BE2C (cell line): ENCODE measurements around the gene PCDHA2. TPM values are rescaled to one million over a fixed set of nuclear protein-coding genes. Genes with fewer than 3 reads are reported as not detected.

Experiments used
- DNase-seq: peaks from one replicate; pipeline ENCODE4 v3.0.0-alpha.2; 2020
- H3K27me3 ChIP-seq: fragments of 250-450 bp; sonication (Bioruptor Pico); 2 replicates; pipeline ENCODE4 v1.5.1; 2020; ENCODE audit warnings: mild to moderate bottlenecking
- H3K36me3 ChIP-seq: fragments of 250-450 bp; sonication (Bioruptor Pico); 2 replicates; pipeline ENCODE4 v1.5.1; 2020; ENCODE audit warnings: mild to moderate bottlenecking
- H3K4me1 ChIP-seq: fragments of 250-450 bp; sonication (Bioruptor Pico); 2 replicates; pipeline ENCODE4 v1.5.1; 2020
- H3K4me3 ChIP-seq: 2 replicates; pipeline ENCODE4 v1.5.1; 2011; ENCODE audit warnings: low read depth, low read length
- H3K9me3 ChIP-seq: fragments of 250-450 bp; sonication (Bioruptor Pico); 2 replicates; pipeline ENCODE4 v1.5.1; 2020
- polyA plus RNA-seq: library from polyadenylated mRNA; unstranded; fragments of >200 nt; gene quantifications from one replicate; pipeline ENCODE4 v1.2.1, GENCODE V29; 2012; ENCODE audit warnings: low read depth, missing spikeins; ENCODE audit not compliant: insufficient read length, insufficient read depth
- TF ChIP-seq, protein P1 (sequence below): IDR thresholded peaks from 2 replicates; pipeline ENCODE4 v1.5.1; 2012; ENCODE audit warnings: mild to moderate bottlenecking, low read depth, low read length

Gene PCDHA2
- polyA plus RNA-seq: 4.1 TPM

DNA sequence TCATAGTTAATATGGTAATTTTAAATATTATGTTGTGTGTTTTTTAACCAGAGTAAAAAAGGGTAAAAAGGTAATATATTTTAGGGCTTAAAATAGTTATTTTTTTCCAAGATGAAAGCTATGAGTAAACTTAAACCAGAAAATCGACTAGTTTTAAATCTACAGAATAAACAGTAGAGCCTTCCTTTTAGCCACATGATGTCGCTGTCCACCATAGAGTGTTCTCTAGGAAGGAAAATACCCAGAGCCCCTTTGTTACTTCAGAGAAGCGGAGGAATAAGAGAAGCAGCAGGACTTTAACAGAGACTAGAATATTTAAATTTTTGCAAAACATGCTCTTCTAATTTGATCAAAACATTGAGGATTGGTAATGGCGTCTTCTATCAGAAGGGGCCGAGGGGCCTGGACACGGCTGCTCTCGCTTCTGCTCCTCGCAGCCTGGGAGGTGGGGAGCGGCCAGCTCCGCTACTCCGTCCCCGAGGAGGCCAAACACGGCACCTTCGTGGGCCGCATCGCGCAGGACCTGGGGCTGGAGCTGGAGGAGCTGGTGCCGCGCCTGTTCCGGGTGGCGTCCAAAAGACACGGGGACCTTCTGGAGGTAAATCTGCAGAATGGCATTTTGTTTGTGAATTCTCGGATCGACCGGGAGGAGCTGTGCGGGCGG, at the start of gene PCDHA2:
Gene PCDHA2, plus strand, starts transcription at position 258 of the 664 bp plus-strand sequence.
- peak; percentile 59 for DNase-seq
- peak within 1 kb of the TSS; percentile 88 for H3K4me3 ChIP-seq
- TF ChIP-seq, protein P1, sequence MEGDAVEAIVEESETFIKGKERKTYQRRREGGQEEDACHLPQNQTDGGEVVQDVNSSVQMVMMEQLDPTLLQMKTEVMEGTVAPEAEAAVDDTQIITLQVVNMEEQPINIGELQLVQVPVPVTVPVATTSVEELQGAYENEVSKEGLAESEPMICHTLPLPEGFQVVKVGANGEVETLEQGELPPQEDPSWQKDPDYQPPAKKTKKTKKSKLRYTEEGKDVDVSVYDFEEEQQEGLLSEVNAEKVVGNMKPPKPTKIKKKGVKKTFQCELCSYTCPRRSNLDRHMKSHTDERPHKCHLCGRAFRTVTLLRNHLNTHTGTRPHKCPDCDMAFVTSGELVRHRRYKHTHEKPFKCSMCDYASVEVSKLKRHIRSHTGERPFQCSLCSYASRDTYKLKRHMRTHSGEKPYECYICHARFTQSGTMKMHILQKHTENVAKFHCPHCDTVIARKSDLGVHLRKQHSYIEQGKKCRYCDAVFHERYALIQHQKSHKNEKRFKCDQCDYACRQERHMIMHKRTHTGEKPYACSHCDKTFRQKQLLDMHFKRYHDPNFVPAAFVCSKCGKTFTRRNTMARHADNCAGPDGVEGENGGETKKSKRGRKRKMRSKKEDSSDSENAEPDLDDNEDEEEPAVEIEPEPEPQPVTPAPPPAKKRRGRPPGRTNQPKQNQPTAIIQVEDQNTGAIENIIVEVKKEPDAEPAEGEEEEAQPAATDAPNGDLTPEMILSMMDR: peak; percentile 87

DNA sequence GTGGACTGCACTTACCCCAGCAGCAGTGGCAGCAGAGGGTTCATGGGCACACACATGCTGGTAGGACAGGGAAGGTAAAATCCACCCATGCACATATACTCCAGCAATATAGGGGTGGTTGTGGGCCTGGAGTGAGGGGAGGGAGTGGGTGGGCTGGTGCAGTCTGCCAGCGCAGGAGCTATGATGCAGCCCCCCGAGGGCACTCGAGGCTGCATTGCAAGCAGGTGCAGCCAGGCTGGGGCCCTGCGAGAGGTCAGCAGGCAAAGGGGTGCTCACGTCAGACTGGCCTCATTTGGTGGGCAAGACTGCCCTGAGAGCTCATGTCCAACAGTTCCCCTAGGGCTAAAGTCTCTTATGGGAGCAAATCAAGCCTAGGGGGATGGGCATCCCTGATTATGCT, 41.1 kb upstream of the PCDHA2 start:
- DNase-seq: no peak
- Histone ChIP-seq H3K9me3 (peaks cover 5% of the 10 kb centered on the region; the same call in 1 of the 2 replicates), H3K27me3 (no peaks in the 10 kb centered on the region), H3K4me1 (no peaks in the 10 kb centered on the region), H3K4me3 (no peak overlapping the region), H3K36me3 (no peaks in the 10 kb centered on the region)
- TF ChIP-seq, protein P1: no peak

More for the DNA sequence above, at the start of gene PCDHA2:
- H3K27me3 ChIP-seq: no peaks in the 10 kb centered on the region
- no peaks in the 10 kb centered on the region for H3K4me1 ChIP-seq
- no peaks in the 10 kb centered on the region; the same call in none of the 2 replicates for H3K9me3 ChIP-seq
- H3K36me3 ChIP-seq: no peaks in the 10 kb centered on the region; the same call in 1 of the 2 replicates

DNA sequence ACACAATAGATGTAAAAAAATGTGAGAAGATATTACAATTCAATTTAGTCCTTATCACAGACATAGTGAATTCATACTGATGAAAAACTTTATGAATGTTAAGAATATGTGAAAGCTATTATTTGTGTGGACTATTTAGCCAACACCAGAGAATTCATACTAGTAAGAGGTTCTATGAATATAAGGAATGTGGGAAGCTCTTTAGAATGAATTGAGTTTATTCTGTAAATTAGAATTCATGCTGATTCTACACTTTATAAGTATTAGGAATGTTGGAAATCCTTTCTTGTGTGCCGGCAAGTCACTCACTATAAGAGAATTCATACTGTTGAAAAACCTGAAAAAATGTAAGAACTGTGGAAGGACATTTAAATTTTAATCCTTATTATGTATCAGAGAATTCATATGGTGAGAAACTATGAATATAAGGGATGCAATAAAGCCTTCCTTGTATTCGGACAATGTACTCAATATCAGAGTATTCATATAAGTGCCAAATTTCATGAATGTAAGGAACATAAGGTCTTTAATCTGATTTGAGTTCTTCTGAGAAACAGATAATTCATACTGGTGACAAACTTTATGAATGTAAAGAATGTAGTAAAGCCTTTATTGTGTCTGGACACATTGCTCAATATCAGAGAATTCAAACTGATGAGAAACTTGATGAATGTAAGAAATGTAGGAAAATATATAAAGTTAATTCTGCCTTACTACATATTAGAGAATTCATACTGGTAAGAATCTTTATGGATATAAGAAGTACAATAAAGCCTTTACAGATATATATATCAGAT, 30.3 kb upstream of the PCDHA2 start:
- H3K4me1 ChIP-seq: no peaks in the 10 kb centered on the region
- no peak overlapping the region for H3K4me3 ChIP-seq
- no peak for DNase-seq
- no peaks in the 10 kb centered on the region; the same call in 1 of the 2 replicates for H3K9me3 ChIP-seq
- TF ChIP-seq, protein P1: no peak
- H3K27me3 ChIP-seq: no peaks in the 10 kb centered on the region
- no peaks in the 10 kb centered on the region for H3K36me3 ChIP-seq

DNA sequence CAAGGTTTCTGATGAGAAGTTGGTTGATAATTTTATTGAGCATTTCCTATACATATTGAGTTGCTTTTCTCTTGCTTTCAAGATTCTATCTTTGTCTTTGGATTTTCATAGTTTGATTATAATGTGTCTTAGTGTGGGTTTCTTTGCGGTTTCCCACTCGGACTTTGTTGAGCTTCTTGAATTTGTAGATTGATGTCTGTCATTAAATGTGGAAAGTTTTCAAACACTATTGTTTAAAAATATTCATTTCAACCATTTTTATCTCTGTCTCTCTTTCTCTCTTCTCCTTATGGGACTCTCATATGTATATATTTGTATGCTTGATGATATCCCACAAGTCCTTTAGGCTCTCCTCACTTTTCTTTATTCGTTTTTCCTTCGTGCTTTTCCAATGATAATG, 27.2 kb upstream of the PCDHA2 start:
- no peaks in the 10 kb centered on the region for H3K27me3 ChIP-seq
- TF ChIP-seq, protein P1: no peak
- H3K9me3 ChIP-seq: no peaks in the 10 kb centered on the region; the same call in 1 of the 2 replicates

DNA sequence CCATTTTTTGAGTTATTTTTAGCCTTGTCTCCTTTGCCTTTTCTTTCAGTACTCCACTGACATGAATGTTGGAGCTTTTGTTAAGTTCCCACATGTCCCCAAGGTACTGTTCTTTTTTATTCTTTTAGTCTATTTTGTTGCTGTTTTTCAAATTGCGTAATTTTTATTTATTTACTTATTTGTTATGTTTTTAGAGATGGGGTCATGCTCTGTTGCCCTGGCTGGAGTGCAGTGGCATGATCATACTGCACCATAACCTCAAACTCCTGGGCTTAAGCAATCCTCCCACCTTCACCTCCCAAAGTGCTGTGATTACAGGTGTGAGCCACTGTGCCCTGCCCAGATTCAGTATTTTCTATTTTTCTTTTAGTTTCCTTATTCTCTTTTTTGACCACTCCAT, 14.1 kb upstream of the PCDHA2 start:
- H3K4me3 ChIP-seq: no peak overlapping the region
- no peaks in the 10 kb centered on the region for H3K27me3 ChIP-seq
- no peaks in the 10 kb centered on the region for H3K36me3 ChIP-seq
- H3K4me1 ChIP-seq: no peaks in the 10 kb centered on the region
- no peak for DNase-seq
- H3K9me3 ChIP-seq: peaks cover 4% of the 10 kb centered on the region
- TF ChIP-seq, protein P1: no peak

More for the DNA sequence above, 27.2 kb upstream of the PCDHA2 start:
- DNase-seq: no peak
- Histone ChIP-seq H3K4me3 (no peak overlapping the region), H3K4me1 (no peaks in the 10 kb centered on the region), H3K36me3 (no peaks in the 10 kb centered on the region)
